ENCODE measurements around the gene M6PR. TPM values are rescaled to one million over a fixed set of nuclear protein-coding genes. Genes with fewer than 3 reads are reported as not detected.
"Not testable (repeated sequence)": the region's sequence is repeated elsewhere in the genome, so short reads cannot be mapped to it uniquely, and the experiment has no call there.

M6PR gene
- total RNA-seq, 1 donor from 2014 or later: 113 TPM

GRCh38 chr12:8904665-8905064 lies 44.8 kb downstream of the M6PR start:
- Histone ChIP-seq H2AFZ (replicated peaks) (no peak overlapping the region), H3K4me1 (peaks cover 18% of the 10 kb centered on the region), H3K4me2 (no peak overlapping the region), H3K27me3 (no peaks in the 10 kb centered on the region), H3K36me3 (no peaks in the 10 kb centered on the region), H3K9me3 (ENCODE audit: low read depth) (no peaks in the 10 kb centered on the region), H3K4me3 (no peak overlapping the region), H4K20me1 (ENCODE audit: low read depth) (no peaks in the 10 kb centered on the region), H3K79me2 (ENCODE audit: low read depth) (no peaks in the 10 kb centered on the region), H3K27ac (no peak overlapping the region), H3K9ac (no peak overlapping the region), H3F3A (ENCODE audit: low read depth) (peaks cover 11% of the 10 kb centered on the region)
- no peak for DNase-seq (ENCODE audit: low spot score)
- H3K4me3 Mint-ChIP-seq: no peak overlapping the region
- peaks cover 6% of the 10 kb centered on the region for H3K9me3 Mint-ChIP-seq
- no peak overlapping the region for H3K27ac Mint-ChIP-seq
- no peaks in the 10 kb centered on the region for H3K36me3 Mint-ChIP-seq
- TF ChIP-seq EZH2phosphoT487 (IDR thresholded peaks at IDR 0.05) (no peak), CTCF (IDR thresholded peaks at IDR 0.05) (no peak), EZH2 (IDR thresholded peaks at IDR 0.05) (no peak)
- H3K27me3 Mint-ChIP-seq (ENCODE audit: insufficient read depth, low read depth): peaks cover 2% of the 10 kb centered on the region
- peaks cover 20% of the 10 kb centered on the region for H3K4me1 Mint-ChIP-seq

GRCh38 chr12:8903646-8904045 lies 45.8 kb downstream of the M6PR start:
- Histone ChIP-seq H3K27ac (no peak overlapping the region), H3K4me2 (no peak overlapping the region), H3F3A (ENCODE audit: low read depth) (peaks cover 11% of the 10 kb centered on the region), H2AFZ (replicated peaks) (no peak overlapping the region), H3K4me3 (no peak overlapping the region), H3K4me1 (peaks cover 18% of the 10 kb centered on the region), H3K9ac (no peak overlapping the region), H3K9me3 (ENCODE audit: low read depth) (no peaks in the 10 kb centered on the region), H3K27me3 (no peaks in the 10 kb centered on the region), H4K20me1 (ENCODE audit: low read depth) (no peaks in the 10 kb centered on the region), H3K79me2 (ENCODE audit: low read depth) (no peaks in the 10 kb centered on the region), H3K36me3 (no peaks in the 10 kb centered on the region)
- no peak overlapping the region for H3K27ac Mint-ChIP-seq
- TF ChIP-seq EZH2phosphoT487 (IDR thresholded peaks at IDR 0.05) (no peak), CTCF (IDR thresholded peaks at IDR 0.05) (no peak), EZH2 (IDR thresholded peaks at IDR 0.05) (no peak)
- H3K9me3 Mint-ChIP-seq: peaks cover 6% of the 10 kb centered on the region
- H3K4me3 Mint-ChIP-seq: no peak overlapping the region
- H3K36me3 Mint-ChIP-seq: no peaks in the 10 kb centered on the region
- DNase-seq (ENCODE audit: low spot score): no peak
- peaks cover 19% of the 10 kb centered on the region for H3K4me1 Mint-ChIP-seq
- H3K27me3 Mint-ChIP-seq (ENCODE audit: insufficient read depth, low read depth): peaks cover 6% of the 10 kb centered on the region

GRCh38 chr12:8902703-8903102 lies 46.7 kb downstream of the M6PR start:
- not testable (repeated sequence) for H3K4me3 Mint-ChIP-seq; H3K27ac Mint-ChIP-seq; H3K36me3 Mint-ChIP-seq; H3K9me3 Mint-ChIP-seq; H3K4me2 ChIP-seq; DNase-seq (ENCODE audit: low spot score); H4K20me1 ChIP-seq (ENCODE audit: low read depth); H3K27ac ChIP-seq; H3K79me2 ChIP-seq (ENCODE audit: low read depth); H3K27me3 ChIP-seq; H3K4me3 ChIP-seq; H2AFZ ChIP-seq (replicated peaks); H3K9ac ChIP-seq; H3K27me3 Mint-ChIP-seq (ENCODE audit: insufficient read depth, low read depth); H3K9me3 ChIP-seq (ENCODE audit: low read depth); H3K36me3 ChIP-seq
- Histone ChIP-seq H3F3A (ENCODE audit: low read depth) (peaks cover 11% of the 10 kb centered on the region), H3K4me1 (peaks cover 18% of the 10 kb centered on the region)
- peaks cover 19% of the 10 kb centered on the region for H3K4me1 Mint-ChIP-seq

- Histone ChIP-seq H3K79me2 (ENCODE audit: low read depth) (no peaks in the 10 kb centered on the region), H3K4me2 (no peak overlapping the region), H3K9me3 (ENCODE audit: low read depth) (no peaks in the 10 kb centered on the region), H2AFZ (replicated peaks) (no peak overlapping the region), H3K27me3 (no peaks in the 10 kb centered on the region), H3K36me3 (no peaks in the 10 kb centered on the region), H3F3A (ENCODE audit: low read depth) (no peaks in the 10 kb centered on the region), H3K4me1 (no peaks in the 10 kb centered on the region), H3K9ac (no peak overlapping the region), H4K20me1 (ENCODE audit: low read depth) (no peaks in the 10 kb centered on the region), H3K27ac (no peak overlapping the region), H3K4me3 (no peak overlapping the region)
- H3K27me3 Mint-ChIP-seq (ENCODE audit: insufficient read depth, low read depth): peaks cover 9% of the 10 kb centered on the region
- no peaks in the 10 kb centered on the region for H3K36me3 Mint-ChIP-seq
- H3K27ac Mint-ChIP-seq: no peak overlapping the region
- no peaks in the 10 kb centered on the region for H3K4me1 Mint-ChIP-seq
- DNase-seq (ENCODE audit: low spot score): no peak
- TF ChIP-seq EZH2 (IDR thresholded peaks at IDR 0.05) (no peak), EZH2phosphoT487 (IDR thresholded peaks at IDR 0.05) (no peak), CTCF (IDR thresholded peaks at IDR 0.05) (no peak)
- no peak overlapping the region for H3K4me3 Mint-ChIP-seq
- H3K9me3 Mint-ChIP-seq: peaks cover 6% of the 10 kb centered on the region
These were observed 49.6 kb downstream of the M6PR start for GRCh38 chr12:8899830-8900229.
